GM12801 (cell line): Measurements from ENCODE around the gene BPIFA2.

Experiments
- CTCF ChIP-seq: IDR thresholded peaks from one replicate; pipeline ENCODE4 v1.5.1; 2011; ENCODE audit warnings: control low read depth; ENCODE audit not compliant: insufficient read length; ENCODE audit errors: extremely low read depth

BPIFA2 gene

DNA sequence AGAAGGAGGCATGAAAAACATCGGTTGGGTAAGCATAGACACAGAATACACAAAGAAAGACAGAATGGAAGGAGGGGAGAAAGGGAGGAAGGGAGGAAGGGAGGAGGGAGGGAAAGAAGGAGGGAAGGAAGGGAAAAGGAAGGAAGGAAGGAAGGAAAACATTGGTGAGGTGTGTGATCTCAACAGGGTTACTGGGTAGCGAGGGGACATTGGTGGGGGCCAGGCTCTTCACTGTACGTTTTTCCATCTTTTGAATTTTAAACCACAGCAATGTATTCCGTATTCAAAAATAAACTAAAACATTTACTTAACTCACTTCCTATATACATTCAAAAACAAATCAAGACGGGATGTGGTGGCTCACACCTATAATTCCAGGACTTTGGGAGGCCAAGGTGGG, 20.7 kb upstream of the BPIFA2 start:
- TF ChIP-seq CTCF: no peak

DNA sequence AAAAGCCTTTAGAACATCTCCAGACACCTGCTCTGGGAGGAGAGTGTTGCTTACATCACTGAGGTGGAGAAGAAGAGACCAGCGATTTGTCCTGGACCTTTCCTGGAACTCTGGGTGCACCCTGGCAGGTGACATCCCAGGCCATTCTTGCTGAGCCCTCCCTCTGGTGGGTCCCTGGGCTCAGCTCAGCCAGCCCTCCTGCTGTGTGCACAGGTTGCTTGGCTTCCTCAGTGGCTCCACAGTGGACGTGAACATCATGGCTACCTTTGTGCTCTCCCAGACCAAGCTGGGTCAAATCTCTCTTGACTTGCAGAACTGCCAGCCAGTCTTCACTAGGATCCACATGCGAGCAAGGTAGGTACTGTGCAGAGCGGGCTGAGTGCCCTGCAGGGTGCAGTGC, 19.9 kb upstream of the BPIFA2 start:
- TF ChIP-seq CTCF: no peak

GRCh38 chr20:33154252-33154651, 13.7 kb upstream of the BPIFA2 start:
- TF ChIP-seq CTCF: no peak

DNA sequence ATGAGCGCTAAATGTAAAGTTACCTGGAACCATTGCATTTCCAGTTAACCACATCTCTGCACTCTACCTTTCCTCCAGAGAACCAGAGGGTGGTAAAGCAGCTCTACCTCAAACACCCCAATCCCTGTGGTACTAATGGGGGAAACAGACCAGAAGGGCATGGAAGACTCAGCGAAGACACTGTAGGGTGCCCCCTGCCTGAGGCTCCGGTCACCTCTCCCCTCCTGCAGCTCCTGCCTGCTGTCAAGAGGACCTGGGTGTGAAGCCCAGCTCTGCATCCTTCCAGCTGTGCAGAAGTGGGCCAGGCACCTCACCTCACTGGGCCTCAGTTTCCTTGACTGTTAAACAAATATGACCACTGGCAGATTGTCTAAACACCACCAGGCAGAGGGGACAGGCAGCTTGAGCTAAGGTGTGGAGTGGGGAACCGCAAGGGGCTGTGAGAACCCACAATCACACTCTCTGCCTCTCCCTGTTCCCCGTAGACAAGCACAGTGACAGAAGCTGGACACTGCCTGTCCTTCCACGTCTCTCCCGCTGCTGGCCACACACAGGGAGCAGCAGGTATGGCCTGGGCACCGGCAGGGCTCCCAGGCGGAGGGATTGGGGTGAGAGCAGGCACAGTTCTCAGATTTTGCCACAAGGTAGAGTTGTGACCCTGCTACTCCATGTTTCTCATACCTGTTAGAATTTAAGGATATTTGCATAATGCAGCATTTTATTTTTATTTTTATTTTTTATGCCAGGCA, 9.1 kb upstream of the BPIFA2 start:
- no peak for TF ChIP-seq CTCF

- no peak for TF ChIP-seq CTCF
Observed at GRCh38 chr20:33159713-33160112, 8.2 kb upstream of the BPIFA2 start.

- TF ChIP-seq CTCF: no peak
Observed at GRCh38 chr20:33160681-33161080, 7.3 kb upstream of the BPIFA2 start.

GRCh38 chr20:33162313-33162712, 5.6 kb upstream of the BPIFA2 start:
- TF ChIP-seq CTCF: no peak

DNA sequence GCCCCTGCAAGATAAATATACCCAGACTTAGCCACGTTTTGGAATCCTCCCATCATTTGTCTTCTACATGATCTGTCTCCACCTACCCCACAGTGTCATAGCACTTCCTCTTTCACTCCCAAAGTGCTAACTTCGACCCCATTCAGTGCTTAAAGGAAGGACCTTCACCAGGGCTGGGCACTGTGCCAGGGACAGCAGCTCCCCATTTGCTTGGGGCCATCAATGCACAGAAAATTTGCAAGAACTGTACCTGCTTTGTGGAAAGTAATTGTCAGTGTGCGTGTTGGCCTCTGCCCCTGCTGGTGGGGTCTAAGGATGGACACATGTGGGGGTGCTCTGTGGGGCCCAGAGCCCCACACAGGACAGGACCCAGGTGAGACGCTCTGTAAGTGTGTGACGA, 5.2 kb upstream of the BPIFA2 start:
- TF ChIP-seq CTCF: no peak
